WTC11 (cell line): Measurements from ENCODE around the gene STRAP.

Experiments used
- CREM ChIP-seq: sonication (generic); formaldehyde crosslinking; IDR thresholded peaks from 2 replicates; pipeline ENCODE4 v1.8.1; 2022; ENCODE audit warnings: mild to moderate bottlenecking, missing genetic modification reagents, moderate library complexity
- ELF4 ChIP-seq: sonication (generic); formaldehyde crosslinking; IDR thresholded peaks from 2 replicates; pipeline ENCODE4 v1.8.1; 2022; ENCODE audit warnings: low read depth, mild to moderate bottlenecking, moderate library complexity, missing genetic modification reagents
- NR2C2 ChIP-seq: sonication (generic); formaldehyde crosslinking; IDR thresholded peaks from 2 replicates; pipeline ENCODE4 v1.8.0; 2022; ENCODE audit warnings: mild to moderate bottlenecking, missing genetic modification reagents
- SMAD3 ChIP-seq: sonication (generic); formaldehyde crosslinking; IDR thresholded peaks from 2 replicates; pipeline ENCODE4 v1.8.0; 2022; ENCODE audit warnings: missing genetic modification reagents, mild to moderate bottlenecking, borderline replicate concordance
- ZNF138 ChIP-seq: sonication (generic); formaldehyde crosslinking; conservative IDR thresholded peaks from 2 replicates; pipeline ENCODE4 v1.8.1; 2022; ENCODE audit warnings: mild to moderate bottlenecking, moderate library complexity, missing genetic modification reagents
- ZNF232 ChIP-seq: sonication (generic); formaldehyde crosslinking; IDR thresholded peaks from 2 replicates; pipeline ENCODE4 v1.8.0; 2022; ENCODE audit warnings: mild to moderate bottlenecking, missing genetic modification reagents
- TF ChIP-seq, protein P1 (sequence below): sonication (generic); formaldehyde crosslinking; IDR thresholded peaks from 2 replicates; pipeline ENCODE4 v1.8.0; 2022; ENCODE audit warnings: mild to moderate bottlenecking, missing genetic modification reagents
- TF ChIP-seq, protein P2 (sequence below): fragments of 200-600 bp; IDR thresholded peaks from 2 replicates; pipeline ENCODE4 v1.8.0; 2022; ENCODE audit warnings: antibody characterized with exemption
- TF ChIP-seq, protein P3 (sequence below): fragments of 250-450 bp; sonication (Bioruptor Pico); IDR thresholded peaks from 2 replicates; pipeline ENCODE4 v1.9.0; 2021; ENCODE audit warnings: moderate library complexity, mild to moderate bottlenecking, inconsistent platforms, borderline replicate concordance
- TF ChIP-seq, protein P4 (sequence below): sonication (generic); formaldehyde crosslinking; IDR thresholded peaks from 2 replicates; pipeline ENCODE4 v1.8.0; 2022; ENCODE audit warnings: mild to moderate bottlenecking, missing genetic modification reagents
- TF ChIP-seq, protein P5 (sequence below): sonication (generic); formaldehyde crosslinking; IDR thresholded peaks from 2 replicates; pipeline ENCODE4 v1.8.1; 2023; ENCODE audit warnings: mild to moderate bottlenecking, moderate library complexity, missing genetic modification reagents

DNA sequence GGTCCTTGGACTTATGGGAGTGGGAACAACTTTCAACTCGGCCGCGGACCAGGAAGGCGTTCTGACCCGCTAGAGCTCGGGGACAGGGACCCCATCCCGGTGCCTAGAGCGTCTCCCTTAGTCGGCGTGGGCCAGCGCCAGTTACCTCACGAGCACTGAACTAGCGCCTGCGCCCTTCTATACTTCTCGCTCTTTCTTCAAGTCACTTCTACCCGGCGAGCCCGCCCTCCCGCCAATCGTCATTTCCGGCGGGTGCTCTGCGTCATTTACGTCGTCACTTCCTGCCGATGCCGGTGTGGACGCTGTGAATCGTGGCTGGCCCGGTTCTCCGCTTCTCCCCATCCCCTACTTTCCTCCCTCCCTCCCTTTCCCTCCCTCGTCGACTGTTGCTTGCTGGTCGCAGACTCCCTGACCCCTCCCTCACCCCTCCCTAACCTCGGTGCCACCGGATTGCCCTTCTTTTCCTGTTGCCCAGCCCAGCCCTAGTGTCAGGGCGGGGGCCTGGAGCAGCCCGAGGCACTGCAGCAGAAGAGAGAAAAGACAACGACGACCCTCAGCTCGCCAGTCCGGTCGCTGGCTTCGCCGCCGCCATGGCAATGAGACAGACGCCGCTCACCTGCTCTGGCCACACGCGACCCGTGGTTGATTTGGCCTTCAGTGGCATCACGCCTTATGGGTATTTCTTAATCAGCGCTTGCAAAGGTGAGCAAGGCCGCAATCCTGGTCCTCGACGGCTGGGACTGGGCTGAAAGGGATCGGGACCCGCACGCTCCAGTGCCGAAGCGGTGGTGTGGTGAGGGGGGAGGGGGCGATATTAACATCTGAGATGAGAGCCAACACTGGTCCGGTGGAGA, at the start of gene STRAP:
- TF ChIP-seq, protein P1, sequence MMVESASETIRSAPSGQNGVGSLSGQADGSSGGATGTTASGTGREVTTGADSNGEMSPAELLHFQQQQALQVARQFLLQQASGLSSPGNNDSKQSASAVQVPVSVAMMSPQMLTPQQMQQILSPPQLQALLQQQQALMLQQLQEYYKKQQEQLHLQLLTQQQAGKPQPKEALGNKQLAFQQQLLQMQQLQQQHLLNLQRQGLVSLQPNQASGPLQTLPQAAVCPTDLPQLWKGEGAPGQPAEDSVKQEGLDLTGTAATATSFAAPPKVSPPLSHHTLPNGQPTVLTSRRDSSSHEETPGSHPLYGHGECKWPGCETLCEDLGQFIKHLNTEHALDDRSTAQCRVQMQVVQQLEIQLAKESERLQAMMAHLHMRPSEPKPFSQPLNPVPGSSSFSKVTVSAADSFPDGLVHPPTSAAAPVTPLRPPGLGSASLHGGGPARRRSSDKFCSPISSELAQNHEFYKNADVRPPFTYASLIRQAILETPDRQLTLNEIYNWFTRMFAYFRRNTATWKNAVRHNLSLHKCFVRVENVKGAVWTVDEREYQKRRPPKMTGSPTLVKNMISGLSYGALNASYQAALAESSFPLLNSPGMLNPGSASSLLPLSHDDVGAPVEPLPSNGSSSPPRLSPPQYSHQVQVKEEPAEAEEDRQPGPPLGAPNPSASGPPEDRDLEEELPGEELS (CRISPR knock-in tag): peak; percentile 15; the same call in 1 of the 2 replicates
- TF ChIP-seq, protein P2, sequence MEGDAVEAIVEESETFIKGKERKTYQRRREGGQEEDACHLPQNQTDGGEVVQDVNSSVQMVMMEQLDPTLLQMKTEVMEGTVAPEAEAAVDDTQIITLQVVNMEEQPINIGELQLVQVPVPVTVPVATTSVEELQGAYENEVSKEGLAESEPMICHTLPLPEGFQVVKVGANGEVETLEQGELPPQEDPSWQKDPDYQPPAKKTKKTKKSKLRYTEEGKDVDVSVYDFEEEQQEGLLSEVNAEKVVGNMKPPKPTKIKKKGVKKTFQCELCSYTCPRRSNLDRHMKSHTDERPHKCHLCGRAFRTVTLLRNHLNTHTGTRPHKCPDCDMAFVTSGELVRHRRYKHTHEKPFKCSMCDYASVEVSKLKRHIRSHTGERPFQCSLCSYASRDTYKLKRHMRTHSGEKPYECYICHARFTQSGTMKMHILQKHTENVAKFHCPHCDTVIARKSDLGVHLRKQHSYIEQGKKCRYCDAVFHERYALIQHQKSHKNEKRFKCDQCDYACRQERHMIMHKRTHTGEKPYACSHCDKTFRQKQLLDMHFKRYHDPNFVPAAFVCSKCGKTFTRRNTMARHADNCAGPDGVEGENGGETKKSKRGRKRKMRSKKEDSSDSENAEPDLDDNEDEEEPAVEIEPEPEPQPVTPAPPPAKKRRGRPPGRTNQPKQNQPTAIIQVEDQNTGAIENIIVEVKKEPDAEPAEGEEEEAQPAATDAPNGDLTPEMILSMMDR: no peak
- no peak for TF ChIP-seq NR2C2 (CRISPR knock-in tag)
- TF ChIP-seq SMAD3 (CRISPR knock-in tag): 0 out of 2 replicates have a peak, but pooled peaks have one; percentile 8
- no peak for TF ChIP-seq ZNF232 (CRISPR knock-in tag)
- peak; percentile 96 for TF ChIP-seq CREM (CRISPR knock-in tag)
- TF ChIP-seq, protein P3, sequence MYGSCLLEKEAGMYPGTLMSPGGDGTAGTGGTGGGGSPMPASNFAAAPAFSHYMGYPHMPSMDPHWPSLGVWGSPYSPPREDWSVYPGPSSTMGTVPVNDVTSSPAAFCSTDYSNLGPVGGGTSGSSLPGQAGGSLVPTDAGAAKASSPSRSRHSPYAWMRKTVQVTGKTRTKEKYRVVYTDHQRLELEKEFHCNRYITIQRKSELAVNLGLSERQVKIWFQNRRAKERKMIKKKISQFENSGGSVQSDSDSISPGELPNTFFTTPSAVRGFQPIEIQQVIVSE (CRISPR knock-in tag): no peak
- TF ChIP-seq, protein P4, sequence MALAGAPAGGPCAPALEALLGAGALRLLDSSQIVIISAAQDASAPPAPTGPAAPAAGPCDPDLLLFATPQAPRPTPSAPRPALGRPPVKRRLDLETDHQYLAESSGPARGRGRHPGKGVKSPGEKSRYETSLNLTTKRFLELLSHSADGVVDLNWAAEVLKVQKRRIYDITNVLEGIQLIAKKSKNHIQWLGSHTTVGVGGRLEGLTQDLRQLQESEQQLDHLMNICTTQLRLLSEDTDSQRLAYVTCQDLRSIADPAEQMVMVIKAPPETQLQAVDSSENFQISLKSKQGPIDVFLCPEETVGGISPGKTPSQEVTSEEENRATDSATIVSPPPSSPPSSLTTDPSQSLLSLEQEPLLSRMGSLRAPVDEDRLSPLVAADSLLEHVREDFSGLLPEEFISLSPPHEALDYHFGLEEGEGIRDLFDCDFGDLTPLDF: no peak
- no peak for TF ChIP-seq ZNF138 (CRISPR knock-in tag)
- TF ChIP-seq ELF4 (CRISPR knock-in tag): no peak
- TF ChIP-seq, protein P5, sequence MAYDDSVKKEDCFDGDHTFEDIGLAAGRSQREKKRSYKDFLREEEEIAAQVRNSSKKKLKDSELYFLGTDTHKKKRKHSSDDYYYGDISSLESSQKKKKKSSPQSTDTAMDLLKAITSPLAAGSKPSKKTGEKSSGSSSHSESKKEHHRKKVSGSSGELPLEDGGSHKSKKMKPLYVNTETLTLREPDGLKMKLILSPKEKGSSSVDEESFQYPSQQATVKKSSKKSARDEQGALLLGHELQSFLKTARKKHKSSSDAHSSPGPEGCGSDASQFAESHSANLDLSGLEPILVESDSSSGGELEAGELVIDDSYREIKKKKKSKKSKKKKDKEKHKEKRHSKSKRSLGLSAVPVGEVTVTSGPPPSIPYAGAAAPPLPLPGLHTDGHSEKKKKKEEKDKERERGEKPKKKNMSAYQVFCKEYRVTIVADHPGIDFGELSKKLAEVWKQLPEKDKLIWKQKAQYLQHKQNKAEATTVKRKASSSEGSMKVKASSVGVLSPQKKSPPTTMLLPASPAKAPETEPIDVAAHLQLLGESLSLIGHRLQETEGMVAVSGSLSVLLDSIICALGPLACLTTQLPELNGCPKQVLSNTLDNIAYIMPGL (CRISPR knock-in tag): 0 out of 2 replicates have a peak, but pooled peaks have one; percentile 25
